K562 treated with DMSO at 1 percent for 12 hours (cell line): ENCODE results near the gene GPR143. TPM values are rescaled to one million over a fixed set of nuclear protein-coding genes. Genes with fewer than 3 reads are reported as not detected.

Source experiments
- total RNA-seq: library from RNA; unstranded; fragments of 300-600 nt; gene quantifications from 2 replicates; pipeline ENCODE4 v1.2.3, GENCODE V29; 2022; ENCODE audit not compliant: insufficient read depth

Gene GPR143
- total RNA-seq = not detected in 2 replicates

DNA sequence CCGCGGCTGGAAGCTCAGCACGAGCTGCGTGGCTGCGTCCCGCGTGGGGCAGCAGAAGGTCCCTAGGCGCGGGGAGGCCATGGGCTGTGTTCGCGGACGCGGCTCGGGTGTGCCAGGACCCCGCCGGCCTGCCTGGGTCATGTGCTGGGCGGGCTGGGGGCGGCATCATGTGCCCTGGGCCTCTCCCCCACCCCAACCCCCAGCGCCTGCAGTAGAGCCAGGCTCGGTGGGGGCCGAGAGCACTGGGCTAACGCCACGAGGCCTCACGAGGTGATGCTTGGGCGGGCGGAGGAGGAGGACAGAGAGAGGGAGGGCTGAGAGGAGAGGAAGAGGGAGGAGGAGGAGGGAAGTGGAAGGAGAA, at the start of gene GPR143:
Gene GPR143, minus strand, starts transcription at position 111 of the 361 bp plus-strand sequence. Its CDS starts 30 bp downstream, at position 81.

DNA sequence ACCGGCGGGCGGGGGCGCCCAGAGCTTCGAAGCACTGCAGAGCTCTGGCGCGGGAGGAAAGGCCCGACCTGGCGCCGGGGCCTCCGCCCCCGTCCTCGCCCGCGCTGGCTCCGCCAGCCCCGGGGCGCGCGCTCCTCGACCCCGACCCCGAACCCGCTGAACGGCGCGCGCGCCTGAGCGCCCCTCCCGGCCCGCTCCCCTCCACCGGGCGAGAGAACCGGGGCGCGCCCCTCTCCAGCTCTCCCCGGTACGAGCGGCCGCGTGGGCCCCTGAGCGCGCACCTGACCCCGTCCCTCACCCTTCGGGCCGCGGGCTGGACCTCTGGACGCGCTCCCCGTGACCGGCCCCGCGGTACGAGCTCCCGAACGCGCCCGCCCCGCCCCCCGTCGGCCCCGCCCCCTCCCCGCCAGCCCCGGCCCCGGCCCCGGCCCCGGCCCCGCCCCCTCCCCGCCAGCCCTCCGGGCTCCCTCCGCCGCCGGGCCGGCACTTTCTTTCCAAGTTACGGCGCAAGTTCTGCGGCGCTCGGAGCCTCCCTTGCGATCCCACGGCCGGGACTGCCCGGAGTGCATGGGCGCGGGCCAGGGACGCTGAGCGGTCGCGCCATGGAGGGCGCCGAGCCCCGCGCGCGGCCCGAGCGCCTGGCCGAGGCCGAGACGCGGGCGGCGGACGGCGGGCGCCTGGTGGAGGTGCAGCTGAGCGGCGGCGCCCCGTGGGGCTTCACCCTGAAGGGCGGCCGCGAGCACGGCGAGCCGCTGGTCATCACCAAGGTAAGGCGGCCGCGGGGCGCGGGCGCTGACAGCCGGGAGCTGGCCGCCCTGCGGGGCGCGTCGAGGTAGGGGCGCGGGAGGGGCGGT, 20.5 kb upstream of the GPR143 start, which contains the start of gene SHROOM2:
Gene SHROOM2, plus strand, starts transcription at position 486 of the 854 bp plus-strand sequence. Its CDS starts 117 bp downstream, at position 603.

Other genes starting within 250 kb of the GPR143 start
- not detected in 2 replicates for gene SHROOM2, start 20.6 kb upstream of the GPR143 start, total RNA-seq
- not detected in 2 replicates for gene CLDN34, start 201.5 kb upstream of the GPR143 start, total RNA-seq